ENCODE measurements around the gene ZNF391. TPM values are rescaled to one million over a fixed set of nuclear protein-coding genes. Genes with fewer than 3 reads are reported as not detected.

ZNF391 gene
- total and polyA plus RNA-seq, 2 donors from 2014 or later: 1.5 to 5.4 TPM

DNA sequence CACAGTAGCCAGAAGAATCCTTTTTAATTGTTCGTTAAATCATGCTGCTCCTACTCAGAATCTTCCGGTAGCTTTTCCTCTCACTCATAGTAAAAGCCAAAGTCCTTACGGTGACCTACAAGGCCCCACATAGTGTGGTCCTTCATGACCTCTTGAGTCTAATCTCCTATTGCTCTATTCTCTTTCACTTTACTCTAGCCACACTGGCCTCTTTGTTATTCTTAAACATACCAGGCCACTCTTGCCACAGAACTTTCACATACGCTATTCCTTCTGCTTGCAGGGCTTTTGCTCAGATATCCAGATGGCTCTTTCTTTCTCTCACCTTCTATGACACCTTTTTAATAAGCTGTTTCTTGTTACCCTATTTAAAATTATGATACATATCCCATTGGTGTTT lies 25.7 kb downstream of the ZNF391 start:
- FAIRE-seq: no peak
- Histone ChIP-seq H3K27me3 (ENCODE audit: control insufficient read depth, insufficient read depth, low read length) (no peaks in the 10 kb centered on the region), H3K4me1 (ENCODE audit: control insufficient read depth in 2 of 3, insufficient read depth in 2 of 3, low read depth in 1 of 3, low read length in 3 of 3) (no peaks in the 10 kb centered on the region), H3K4me3 (ENCODE audit: low read length in 3 of 3) (no peak overlapping the region), H3K36me3 (ENCODE audit: control insufficient read depth in 2 of 3, insufficient read depth in 3 of 3, low read length in 3 of 3) (no peaks in the 10 kb centered on the region), H3K27ac (ENCODE audit: low read depth in 2 of 2, low read length in 2 of 2) (no peak overlapping the region), H3K9me3 (ENCODE audit: control insufficient read depth in 2 of 3, insufficient read depth in 1 of 3, low read length in 3 of 3) (no peaks in the 10 kb centered on the region), H3K9ac (ENCODE audit: low read length in 3 of 3) (no peak overlapping the region)
- no peak for DNase-seq
- intact Hi-C loops (cut with DNase I): no loop called here
- TF ChIP-seq, protein P1, sequence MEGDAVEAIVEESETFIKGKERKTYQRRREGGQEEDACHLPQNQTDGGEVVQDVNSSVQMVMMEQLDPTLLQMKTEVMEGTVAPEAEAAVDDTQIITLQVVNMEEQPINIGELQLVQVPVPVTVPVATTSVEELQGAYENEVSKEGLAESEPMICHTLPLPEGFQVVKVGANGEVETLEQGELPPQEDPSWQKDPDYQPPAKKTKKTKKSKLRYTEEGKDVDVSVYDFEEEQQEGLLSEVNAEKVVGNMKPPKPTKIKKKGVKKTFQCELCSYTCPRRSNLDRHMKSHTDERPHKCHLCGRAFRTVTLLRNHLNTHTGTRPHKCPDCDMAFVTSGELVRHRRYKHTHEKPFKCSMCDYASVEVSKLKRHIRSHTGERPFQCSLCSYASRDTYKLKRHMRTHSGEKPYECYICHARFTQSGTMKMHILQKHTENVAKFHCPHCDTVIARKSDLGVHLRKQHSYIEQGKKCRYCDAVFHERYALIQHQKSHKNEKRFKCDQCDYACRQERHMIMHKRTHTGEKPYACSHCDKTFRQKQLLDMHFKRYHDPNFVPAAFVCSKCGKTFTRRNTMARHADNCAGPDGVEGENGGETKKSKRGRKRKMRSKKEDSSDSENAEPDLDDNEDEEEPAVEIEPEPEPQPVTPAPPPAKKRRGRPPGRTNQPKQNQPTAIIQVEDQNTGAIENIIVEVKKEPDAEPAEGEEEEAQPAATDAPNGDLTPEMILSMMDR (IDR thresholded peaks at IDR 0.05; ENCODE audit: borderline replicate concordance, extremely low read depth, insufficient read depth): no peak

DNA sequence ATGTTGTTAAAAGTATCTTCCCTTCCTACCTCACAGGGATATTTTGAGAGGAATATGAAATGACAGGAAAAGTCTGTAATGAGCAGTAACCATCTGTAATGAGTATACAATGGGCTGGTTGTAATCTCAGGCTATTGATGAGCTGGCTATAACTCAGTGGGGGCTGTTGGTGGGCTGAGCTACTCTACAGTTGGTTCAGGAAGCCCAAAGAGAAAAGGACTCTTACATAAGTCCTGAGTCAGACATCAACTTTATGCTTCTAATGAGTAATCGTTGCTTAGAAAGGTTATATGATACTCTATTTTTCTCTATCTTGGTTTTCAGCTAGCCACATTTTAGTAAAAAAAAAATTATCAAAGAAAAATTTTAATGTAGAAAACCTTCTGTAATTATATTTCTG lies 26.4 kb downstream of the ZNF391 start:
- intact Hi-C loops (cut with DNase I): no loop called here

DNA sequence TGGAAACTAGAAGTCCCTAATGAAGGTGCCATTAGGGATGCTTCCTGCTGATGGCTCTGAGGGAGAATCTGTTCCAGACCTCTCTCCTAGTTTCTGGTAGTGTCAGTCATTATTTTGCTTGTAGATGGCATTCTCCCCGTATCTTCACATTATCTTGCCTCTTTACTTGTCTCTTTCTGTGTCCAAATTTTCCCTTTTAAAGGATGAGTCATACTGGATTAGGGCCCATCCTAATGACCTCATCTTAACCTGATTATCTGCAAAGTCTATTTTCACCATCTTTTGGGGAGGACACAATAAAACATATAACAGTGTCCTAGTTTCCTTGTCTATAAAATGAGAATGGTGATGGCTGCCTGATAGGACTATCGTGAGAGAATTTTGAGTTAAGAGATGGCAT lies 27.3 kb downstream of the ZNF391 start:
- no peaks in the 10 kb centered on the region for H3K4me1 ChIP-seq (ENCODE audit: control insufficient read depth in 2 of 3, insufficient read depth in 2 of 3, low read depth in 1 of 3, low read length in 3 of 3)
- no peaks in the 10 kb centered on the region for H3K9me3 ChIP-seq (ENCODE audit: control insufficient read depth in 2 of 3, insufficient read depth in 1 of 3, low read length in 3 of 3)
- TF ChIP-seq, protein P1 (IDR thresholded peaks at IDR 0.05; ENCODE audit: borderline replicate concordance, extremely low read depth, insufficient read depth): no peak
- H3K36me3 ChIP-seq (ENCODE audit: control insufficient read depth in 2 of 3, insufficient read depth in 3 of 3, low read length in 3 of 3): no peaks in the 10 kb centered on the region
- intact Hi-C loops (cut with DNase I): no loop called here
- H3K9ac ChIP-seq (ENCODE audit: low read length in 3 of 3): no peak overlapping the region
- H3K27me3 ChIP-seq (ENCODE audit: control insufficient read depth, insufficient read depth, low read length): no peaks in the 10 kb centered on the region
- DNase-seq (no peak), FAIRE-seq (no peak)
- no peak overlapping the region for H3K27ac ChIP-seq (ENCODE audit: low read depth in 2 of 2, low read length in 2 of 2)
- no peak overlapping the region for H3K4me3 ChIP-seq (ENCODE audit: low read length in 3 of 3)

More for the DNA sequence above, 26.4 kb downstream of the ZNF391 start:
- TF ChIP-seq, protein P1 (IDR thresholded peaks at IDR 0.05; ENCODE audit: borderline replicate concordance, extremely low read depth, insufficient read depth): no peak
- H3K4me3 ChIP-seq (ENCODE audit: low read length in 3 of 3): no peak overlapping the region
- H3K4me1 ChIP-seq (ENCODE audit: control insufficient read depth in 2 of 3, insufficient read depth in 2 of 3, low read depth in 1 of 3, low read length in 3 of 3): no peaks in the 10 kb centered on the region
- FAIRE-seq: no peak
- H3K9me3 ChIP-seq (ENCODE audit: control insufficient read depth in 2 of 3, insufficient read depth in 1 of 3, low read length in 3 of 3): no peaks in the 10 kb centered on the region
- H3K36me3 ChIP-seq (ENCODE audit: control insufficient read depth in 2 of 3, insufficient read depth in 3 of 3, low read length in 3 of 3): no peaks in the 10 kb centered on the region
- no peaks in the 10 kb centered on the region for H3K27me3 ChIP-seq (ENCODE audit: control insufficient read depth, insufficient read depth, low read length)
- DNase-seq: no peak
- no peak overlapping the region for H3K27ac ChIP-seq (ENCODE audit: low read depth in 2 of 2, low read length in 2 of 2)
- H3K9ac ChIP-seq (ENCODE audit: low read length in 3 of 3): no peak overlapping the region

DNA sequence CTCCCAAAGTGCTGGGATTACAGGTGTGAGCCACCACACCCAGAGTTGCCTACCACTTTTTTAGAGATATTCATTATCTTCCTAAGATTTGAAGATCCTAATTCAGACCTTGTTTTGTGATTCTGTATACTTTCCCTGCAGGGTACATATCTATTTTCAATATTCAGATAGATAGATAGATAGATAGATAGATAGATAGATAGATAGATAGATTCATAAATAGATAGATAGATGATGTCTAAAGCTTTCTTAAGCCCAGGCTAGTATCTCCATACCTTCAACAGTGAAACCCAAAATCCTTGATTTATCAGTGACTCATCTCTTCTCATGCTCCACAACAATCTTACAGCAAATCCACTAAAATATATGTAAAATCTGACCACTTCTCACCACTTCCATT lies 30.8 kb downstream of the ZNF391 start:
- FAIRE-seq: no peak
- no peak overlapping the region for H3K9ac ChIP-seq (ENCODE audit: low read length in 3 of 3)
- no peak overlapping the region for H3K4me3 ChIP-seq (ENCODE audit: low read length in 3 of 3)
- intact Hi-C loops (cut with DNase I): no loop called here
- peaks cover 0 to 4% (median 0%) of the 10 kb centered on the region in 3 donors for H3K9me3 ChIP-seq (ENCODE audit: control insufficient read depth in 2 of 3, insufficient read depth in 1 of 3, low read length in 3 of 3)
- H3K36me3 ChIP-seq (ENCODE audit: control insufficient read depth in 2 of 3, insufficient read depth in 3 of 3, low read length in 3 of 3): no peaks in the 10 kb centered on the region
- TF ChIP-seq, protein P1 (IDR thresholded peaks at IDR 0.05; ENCODE audit: borderline replicate concordance, extremely low read depth, insufficient read depth): no peak
- no peaks in the 10 kb centered on the region for H3K27me3 ChIP-seq (ENCODE audit: control insufficient read depth, insufficient read depth, low read length)
- H3K4me1 ChIP-seq (ENCODE audit: control insufficient read depth in 2 of 3, insufficient read depth in 2 of 3, low read depth in 1 of 3, low read length in 3 of 3): no peaks in the 10 kb centered on the region
- DNase-seq: no peak
- H3K27ac ChIP-seq (ENCODE audit: low read depth in 2 of 2, low read length in 2 of 2): no peak overlapping the region
